Stimulated activated CD8-positive, alpha-beta memory T cell treated with anti-CD3 and anti-CD28 coated beads, Interleukin-12 subunit alpha, Interleukin-12 subunit beta, amount 100 ng/mL, for 1 hour (primary cell): ENCODE results near the gene TIGD3.
"Not testable (repeated sequence)": the region's sequence is repeated elsewhere in the genome, so short reads cannot be mapped to it uniquely, and the experiment has no call there.

Experiments
- DNase-seq: peaks from one replicate; pipeline ENCODE4 v3.0.0-alpha.2; 2020; ENCODE audit warnings: low read depth

Gene TIGD3

DNA sequence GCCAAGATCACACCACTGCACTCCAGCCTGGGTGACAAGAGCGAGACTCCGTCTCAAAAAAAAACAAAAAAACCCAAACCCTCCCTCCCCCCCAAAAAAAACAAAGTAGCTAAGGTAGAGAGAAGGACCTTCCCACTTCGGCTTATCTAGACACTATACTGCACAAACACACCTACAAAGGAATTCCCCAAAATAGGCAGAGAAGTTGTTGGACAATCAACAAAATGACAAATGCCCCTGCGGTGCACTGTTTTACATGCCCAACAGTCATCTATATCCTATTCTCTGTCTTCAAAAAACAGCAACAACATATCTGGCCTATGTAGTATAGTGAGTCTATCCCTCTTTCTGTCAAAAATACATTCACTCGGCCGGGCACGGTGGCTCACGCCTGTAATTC is 27.5 kb upstream of the TIGD3 start:
- DNase-seq: no peak

- no peak for DNase-seq
These were observed 25.1 kb upstream of the TIGD3 start for GRCh38 chr11:65329478-65329877.

- peak; percentile 86 for DNase-seq
These were observed 24.6 kb upstream of the TIGD3 start for GRCh38 chr11:65329944-65330403.

GRCh38 chr11:65330544-65330943 is 24.0 kb upstream of the TIGD3 start:
- DNase-seq: no peak

DNA sequence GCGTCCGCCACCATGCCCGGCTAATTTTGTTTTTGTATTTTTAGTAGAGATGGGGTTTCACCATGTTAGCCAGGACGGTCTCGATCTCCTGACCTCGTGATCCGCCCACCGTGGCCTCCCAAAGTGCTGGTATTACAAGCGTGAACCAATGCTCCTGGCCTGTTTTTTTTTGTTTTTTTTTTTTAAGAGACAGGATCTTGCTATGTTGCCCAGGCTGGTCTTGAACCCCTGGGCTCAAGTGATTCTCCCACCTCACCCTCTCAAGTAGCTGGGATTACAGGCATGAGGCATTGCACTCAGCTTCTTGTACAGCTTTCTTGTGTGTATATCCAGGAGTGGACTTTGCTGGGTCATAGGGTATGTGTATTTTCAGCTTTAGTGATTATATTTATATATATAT is 22.0 kb upstream of the TIGD3 start:
- not testable (repeated sequence) for DNase-seq

- DNase-seq: no peak
These were observed 19.8 kb upstream of the TIGD3 start for GRCh38 chr11:65334696-65335295.

DNA sequence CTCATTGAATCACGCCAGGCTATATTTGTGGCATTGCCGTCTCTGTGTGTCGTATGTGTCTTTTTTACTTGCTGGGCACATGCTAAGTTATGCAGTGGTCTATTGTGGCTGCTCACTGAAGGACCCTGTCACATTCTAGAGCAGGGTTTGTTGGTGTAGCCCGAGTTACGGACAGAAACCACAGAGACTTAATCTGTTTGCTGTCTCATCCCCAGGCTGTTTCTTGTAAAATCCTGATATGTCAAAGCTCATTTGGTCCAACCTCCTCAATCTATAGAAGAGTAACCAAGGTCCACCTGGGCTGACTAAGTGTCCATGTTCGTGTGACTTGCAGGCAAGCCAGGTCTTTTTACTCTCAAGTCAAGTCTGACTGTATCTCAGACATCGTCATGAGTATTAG is 15.9 kb upstream of the TIGD3 start:
- DNase-seq: no peak

GRCh38 chr11:65340226-65340625 is 14.3 kb upstream of the TIGD3 start:
- DNase-seq: no peak

DNA sequence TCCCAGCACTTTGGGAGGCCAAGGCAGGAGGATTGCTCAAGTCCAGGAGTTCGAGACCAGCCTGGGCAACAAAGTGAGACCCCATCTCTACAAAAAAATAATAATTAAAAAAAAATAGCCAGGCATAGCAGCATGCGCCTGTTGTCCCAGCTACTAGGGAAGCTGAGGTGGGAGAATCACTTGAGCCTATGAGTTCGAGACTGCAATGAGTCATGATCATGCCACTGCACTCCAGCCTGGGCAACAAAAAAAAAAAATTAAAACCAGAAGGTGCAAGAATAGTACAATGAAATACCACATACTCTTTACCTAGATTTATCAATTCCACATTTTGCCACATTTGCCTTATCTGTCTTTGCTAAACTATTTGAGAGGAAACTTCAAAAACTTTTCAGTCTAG is 12.7 kb upstream of the TIGD3 start:
- no peak for DNase-seq

DNA sequence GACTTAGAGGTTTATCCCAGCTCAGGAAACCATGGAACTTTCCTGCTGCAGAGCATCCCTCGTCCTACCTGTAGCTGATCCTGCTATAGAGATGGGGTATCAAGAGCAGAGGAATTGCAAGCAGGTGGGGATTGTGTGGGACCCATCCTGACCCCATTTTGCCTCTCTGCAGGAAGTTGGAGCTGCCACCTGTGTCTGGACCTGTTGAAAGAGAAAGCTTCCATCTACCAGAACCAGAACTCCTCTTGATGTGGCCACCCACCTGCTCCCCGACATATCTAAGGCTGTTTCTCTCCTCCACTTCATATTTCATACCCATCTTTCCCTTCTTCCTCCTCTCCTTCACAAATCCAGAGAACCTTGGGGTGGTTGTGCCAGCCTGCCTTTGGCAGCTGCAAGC is 3.0 kb upstream of the TIGD3 start:
- DNase-seq: no peak

DNA sequence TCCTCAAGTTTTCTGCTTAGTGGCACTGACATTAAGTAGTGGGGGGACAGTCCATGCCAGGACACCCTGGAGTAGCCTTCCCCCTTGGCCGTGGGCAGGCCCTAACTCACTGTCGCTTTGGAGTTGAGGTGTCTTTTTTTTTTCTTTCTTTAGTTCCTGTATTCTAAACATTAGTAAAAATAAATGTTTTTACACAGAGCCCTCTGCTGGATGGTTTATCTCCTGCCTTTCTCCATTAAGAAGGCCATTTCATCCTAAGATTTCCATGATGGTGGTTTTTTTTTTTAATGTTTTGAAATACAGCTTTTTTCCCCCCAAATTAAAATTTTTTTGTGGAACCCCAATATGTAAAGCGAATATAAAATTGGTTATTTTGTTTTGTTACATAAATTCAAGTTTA is 1.8 kb upstream of the TIGD3 start:
- no peak for DNase-seq

GRCh38 chr11:65353376-65353775 is 1.2 kb upstream of the TIGD3 start:
- no peak for DNase-seq

DNA sequence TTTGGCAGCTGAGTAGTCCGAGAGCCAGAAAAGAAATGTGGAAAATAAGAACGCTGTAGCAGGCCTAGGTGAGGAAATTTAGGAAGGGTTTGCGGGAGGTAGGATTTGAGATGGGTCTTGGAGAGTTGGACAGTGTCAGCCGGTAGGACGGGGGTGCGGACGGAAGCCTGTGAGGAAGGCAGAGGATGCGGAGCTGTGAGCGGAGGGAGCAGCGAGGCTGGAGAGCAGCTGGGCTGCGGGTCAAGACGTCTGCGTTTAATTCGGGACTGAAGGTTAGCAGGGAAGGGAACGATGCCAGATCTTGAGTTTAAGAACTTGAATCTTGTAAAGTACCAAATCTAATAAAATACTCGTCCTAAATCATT is 669 bp upstream of the TIGD3 start:
- DNase-seq: no peak

GRCh38 chr11:65355013-65355775 is 643 bp downstream of the TIGD3 start:
- peak; percentile 15 for DNase-seq

DNA sequence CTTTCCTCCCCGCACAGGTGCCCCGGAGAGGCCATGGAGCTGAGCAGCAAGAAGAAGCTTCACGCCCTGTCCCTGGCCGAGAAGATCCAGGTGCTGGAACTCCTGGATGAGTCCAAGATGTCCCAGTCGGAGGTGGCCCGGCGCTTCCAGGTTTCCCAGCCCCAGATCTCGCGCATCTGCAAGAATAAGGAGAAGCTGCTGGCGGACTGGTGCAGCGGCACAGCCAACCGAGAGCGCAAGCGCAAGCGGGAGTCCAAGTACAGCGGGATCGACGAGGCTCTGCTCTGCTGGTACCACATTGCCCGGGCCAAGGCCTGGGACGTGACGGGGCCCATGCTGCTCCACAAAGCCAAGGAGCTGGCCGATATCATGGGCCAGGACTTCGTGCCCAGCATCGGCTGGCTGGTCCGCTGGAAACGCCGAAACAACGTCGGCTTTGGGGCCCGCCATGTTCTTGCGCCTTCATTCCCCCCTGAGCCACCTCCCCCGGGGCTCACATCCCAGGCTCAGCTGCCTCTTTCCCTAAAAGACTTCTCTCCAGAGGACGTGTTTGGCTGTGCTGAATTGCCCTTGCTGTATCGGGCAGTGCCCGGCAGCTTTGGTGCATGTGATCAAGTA is 1.3 kb downstream of the TIGD3 start:
- no peak for DNase-seq

DNA sequence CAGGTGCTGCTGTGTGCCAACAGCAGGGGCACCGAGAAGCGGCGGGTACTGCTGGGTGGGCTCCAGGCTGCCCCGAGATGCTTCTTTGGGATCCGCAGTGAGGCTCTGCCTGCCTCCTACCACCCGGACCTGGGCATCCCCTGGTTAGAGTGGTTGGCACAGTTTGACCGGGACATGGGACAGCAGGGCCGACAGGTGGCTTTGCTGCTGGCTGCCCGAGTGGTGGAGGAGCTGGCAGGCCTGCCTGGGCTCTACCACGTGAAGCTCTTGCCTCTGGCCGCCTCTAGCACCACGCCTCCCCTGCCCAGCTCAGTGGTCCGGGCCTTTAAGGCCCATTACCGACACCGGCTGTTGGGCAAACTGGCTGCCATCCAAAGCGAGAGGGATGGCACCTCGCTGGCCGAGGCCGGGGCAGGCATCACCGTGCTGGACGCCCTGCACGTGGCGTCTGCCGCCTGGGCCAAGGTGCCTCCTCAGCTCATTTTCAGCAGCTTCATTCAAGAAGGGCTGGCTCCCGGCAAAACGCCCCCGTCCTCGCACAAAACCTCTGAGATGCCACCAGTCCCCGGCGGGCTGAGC is 1.9 kb downstream of the TIGD3 start:
- no peak for DNase-seq

GRCh38 chr11:65357856-65358356 is 3.4 kb downstream of the TIGD3 start:
- no peak for DNase-seq

- DNase-seq: no peak
These were observed 7.9 kb downstream of the TIGD3 start for GRCh38 chr11:65362320-65362931.

- DNase-seq: no peak
These were observed 8.4 kb downstream of the TIGD3 start for GRCh38 chr11:65362966-65363365.

- DNase-seq: no peak
These were observed 9.2 kb downstream of the TIGD3 start for GRCh38 chr11:65363770-65364169.

- DNase-seq: no peak
These were observed 11.8 kb downstream of the TIGD3 start for GRCh38 chr11:65366340-65366773.

GRCh38 chr11:65370659-65371049 is 16.1 kb downstream of the TIGD3 start:
- DNase-seq: no peak
